ENCODE results near the gene CERS6. TPM values are rescaled to one million over a fixed set of nuclear protein-coding genes. Genes with fewer than 3 reads are reported as not detected.

The CERS6 gene
- total RNA-seq, 2 donors from 2014 or later: 13.7 to 15.8 TPM

DNA sequence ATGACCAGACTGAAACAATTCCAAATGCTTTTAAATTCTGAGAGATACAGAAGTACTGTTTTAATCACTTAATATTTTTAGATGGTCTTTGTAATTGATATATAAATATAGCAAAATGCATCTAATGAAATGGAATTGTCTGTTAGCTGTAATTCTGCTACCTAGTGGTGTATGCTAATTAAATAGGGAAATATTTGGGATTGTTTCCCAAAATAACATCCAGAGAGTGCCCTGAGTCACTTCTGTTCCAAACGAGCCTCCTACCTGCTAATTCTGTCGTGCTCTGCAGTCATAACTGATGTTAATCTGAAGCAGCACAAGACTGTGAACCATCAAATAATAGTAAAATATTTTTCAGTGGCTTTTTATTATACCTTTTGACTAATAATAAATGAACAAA lies 274.9 kb downstream of the CERS6 start:
- H3K27ac ChIP-seq: no peak overlapping the region
- H3K4me1 ChIP-seq (ENCODE audit: control insufficient read depth in 1 of 2, low read depth in 2 of 2): no peaks in the 10 kb centered on the region
- H3K27me3 ChIP-seq (replicated peaks; ENCODE audit: insufficient read depth): no peaks in the 10 kb centered on the region
- H3K36me3 ChIP-seq: no peaks in the 10 kb centered on the region
- DNase-seq (ENCODE audit: low spot score) (no peak), ATAC-seq (ENCODE audit: insufficient number of reproducible peaks, low FRiP score, low read depth) (no peak)
- H3K9me3 ChIP-seq: no peaks in the 10 kb centered on the region
- TF ChIP-seq, protein P1, sequence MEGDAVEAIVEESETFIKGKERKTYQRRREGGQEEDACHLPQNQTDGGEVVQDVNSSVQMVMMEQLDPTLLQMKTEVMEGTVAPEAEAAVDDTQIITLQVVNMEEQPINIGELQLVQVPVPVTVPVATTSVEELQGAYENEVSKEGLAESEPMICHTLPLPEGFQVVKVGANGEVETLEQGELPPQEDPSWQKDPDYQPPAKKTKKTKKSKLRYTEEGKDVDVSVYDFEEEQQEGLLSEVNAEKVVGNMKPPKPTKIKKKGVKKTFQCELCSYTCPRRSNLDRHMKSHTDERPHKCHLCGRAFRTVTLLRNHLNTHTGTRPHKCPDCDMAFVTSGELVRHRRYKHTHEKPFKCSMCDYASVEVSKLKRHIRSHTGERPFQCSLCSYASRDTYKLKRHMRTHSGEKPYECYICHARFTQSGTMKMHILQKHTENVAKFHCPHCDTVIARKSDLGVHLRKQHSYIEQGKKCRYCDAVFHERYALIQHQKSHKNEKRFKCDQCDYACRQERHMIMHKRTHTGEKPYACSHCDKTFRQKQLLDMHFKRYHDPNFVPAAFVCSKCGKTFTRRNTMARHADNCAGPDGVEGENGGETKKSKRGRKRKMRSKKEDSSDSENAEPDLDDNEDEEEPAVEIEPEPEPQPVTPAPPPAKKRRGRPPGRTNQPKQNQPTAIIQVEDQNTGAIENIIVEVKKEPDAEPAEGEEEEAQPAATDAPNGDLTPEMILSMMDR (IDR thresholded peaks at IDR 0.05): no peak
- no peak overlapping the region for H3K4me3 ChIP-seq

GRCh38 chr2:168731616-168732015 lies 275.5 kb downstream of the CERS6 start:
- no peak overlapping the region for H3K4me3 ChIP-seq
- H3K4me1 ChIP-seq (ENCODE audit: control insufficient read depth in 1 of 2, low read depth in 2 of 2): no peaks in the 10 kb centered on the region
- ATAC-seq (ENCODE audit: insufficient number of reproducible peaks, low FRiP score, low read depth) (no peak), DNase-seq (ENCODE audit: low spot score) (no peak)
- H3K36me3 ChIP-seq: no peaks in the 10 kb centered on the region
- H3K27me3 ChIP-seq (replicated peaks; ENCODE audit: insufficient read depth): no peaks in the 10 kb centered on the region
- H3K27ac ChIP-seq: no peak overlapping the region
- TF ChIP-seq, protein P1 (IDR thresholded peaks at IDR 0.05): no peak
- H3K9me3 ChIP-seq: no peaks in the 10 kb centered on the region

DNA sequence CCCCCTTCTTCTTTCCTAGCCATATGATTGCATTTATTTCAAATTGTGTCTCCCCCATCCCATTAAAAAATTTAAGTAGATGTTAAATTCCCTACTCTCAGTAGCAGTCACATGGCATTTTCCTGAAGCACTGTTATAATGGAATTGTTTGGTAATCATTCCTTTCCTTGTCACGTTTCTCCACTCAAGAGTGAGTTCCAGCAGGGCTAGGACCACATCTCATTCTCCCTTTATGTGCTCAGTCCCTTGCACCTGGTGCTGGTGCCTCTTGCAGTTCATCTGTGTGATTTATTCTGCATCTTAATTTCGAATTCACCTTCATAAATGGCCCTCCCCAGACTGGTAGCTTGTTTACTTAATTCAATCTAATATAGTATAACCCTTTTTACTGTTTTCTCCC lies 276.0 kb downstream of the CERS6 start:
- H3K4me1 ChIP-seq (ENCODE audit: control insufficient read depth in 1 of 2, low read depth in 2 of 2): no peaks in the 10 kb centered on the region
- no peaks in the 10 kb centered on the region for H3K36me3 ChIP-seq
- DNase-seq (ENCODE audit: low spot score): no peak
- no peaks in the 10 kb centered on the region for H3K9me3 ChIP-seq
- ATAC-seq (ENCODE audit: insufficient number of reproducible peaks, low FRiP score, low read depth): no peak
- H3K27ac ChIP-seq: no peak overlapping the region
- no peak overlapping the region for H3K4me3 ChIP-seq
- no peaks in the 10 kb centered on the region for H3K27me3 ChIP-seq (replicated peaks; ENCODE audit: insufficient read depth)
- TF ChIP-seq, protein P1 (IDR thresholded peaks at IDR 0.05): no peak

DNA sequence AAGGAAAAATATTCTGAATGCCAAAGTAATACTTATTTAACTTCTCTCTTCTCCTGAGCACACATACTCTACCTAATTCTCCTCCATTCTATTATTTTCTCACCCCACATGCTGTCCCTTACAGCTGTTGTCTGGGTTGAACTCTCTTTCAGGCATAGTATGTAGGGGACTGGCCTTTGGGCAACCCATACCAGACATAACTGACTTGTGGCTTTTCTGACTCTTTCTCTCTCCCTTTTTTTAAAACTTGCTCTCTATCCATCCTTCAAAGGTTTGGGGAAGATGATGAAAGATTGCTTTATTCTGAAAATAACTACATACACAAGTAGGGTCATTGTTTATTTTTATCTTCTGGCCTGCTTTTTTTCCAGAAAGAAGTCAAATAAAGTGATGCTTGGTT lies 276.4 kb downstream of the CERS6 start:
- no peak for DNase-seq (ENCODE audit: low spot score)
- H3K27ac ChIP-seq: no peak overlapping the region
- TF ChIP-seq, protein P1 (IDR thresholded peaks at IDR 0.05): no peak

GRCh38 chr2:168734199-168734760 lies 278.2 kb downstream of the CERS6 start:
- no peaks in the 10 kb centered on the region for H3K27me3 ChIP-seq (replicated peaks; ENCODE audit: insufficient read depth)
- H3K9me3 ChIP-seq: no peaks in the 10 kb centered on the region
- TF ChIP-seq, protein P1 (IDR thresholded peaks at IDR 0.05): no peak
- no peaks in the 10 kb centered on the region for H3K4me1 ChIP-seq (ENCODE audit: control insufficient read depth in 1 of 2, low read depth in 2 of 2)
- H3K27ac ChIP-seq: no peak overlapping the region
- H3K4me3 ChIP-seq: no peak overlapping the region
- no peaks in the 10 kb centered on the region for H3K36me3 ChIP-seq
- DNase-seq (ENCODE audit: low spot score) (no peak), ATAC-seq (ENCODE audit: insufficient number of reproducible peaks, low FRiP score, low read depth) (no peak)

More for the DNA sequence above, 276.4 kb downstream of the CERS6 start:
- H3K27me3 ChIP-seq (replicated peaks; ENCODE audit: insufficient read depth): no peaks in the 10 kb centered on the region
- H3K4me1 ChIP-seq (ENCODE audit: control insufficient read depth in 1 of 2, low read depth in 2 of 2): no peaks in the 10 kb centered on the region
- no peak for ATAC-seq (ENCODE audit: insufficient number of reproducible peaks, low FRiP score, low read depth)
- no peaks in the 10 kb centered on the region for H3K9me3 ChIP-seq
- H3K4me3 ChIP-seq: no peak overlapping the region
- H3K36me3 ChIP-seq: no peaks in the 10 kb centered on the region
